ENCODE results near the gene COL18A1.

DNA sequence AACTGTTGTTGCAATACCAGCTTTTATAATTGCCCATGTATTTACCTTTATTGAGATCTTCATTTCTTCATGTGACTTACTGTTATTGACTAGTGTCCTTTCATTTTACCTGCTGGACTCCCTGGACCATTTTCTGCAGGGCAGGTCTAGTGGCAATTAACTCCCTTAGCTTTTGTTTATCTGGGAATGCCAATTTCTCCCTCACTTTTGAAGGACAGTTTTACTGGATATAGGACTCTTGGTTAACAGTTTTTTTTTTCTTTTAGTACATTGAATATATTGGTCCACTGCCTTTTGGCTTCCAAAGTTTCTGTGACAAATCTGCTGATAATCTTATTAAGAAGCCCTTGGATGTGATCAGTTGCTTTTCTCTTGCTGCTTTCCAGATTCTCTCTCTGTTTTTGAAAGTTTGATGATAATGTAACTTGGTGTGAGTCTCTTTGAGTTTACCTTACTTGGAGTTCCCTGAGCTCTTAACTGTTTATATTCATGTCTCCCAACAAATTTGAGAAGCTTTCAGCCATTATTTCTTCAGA, 56.9 kb downstream of the COL18A1 start:
- TF ChIP-seq RAD21 (CRISPR knock-in tag; conservative IDR thresholded peaks at IDR 0.05 in 1 of 2, IDR thresholded peaks at IDR 0.05 in 1 of 2) (no peak), ZNF197 (CRISPR knock-in tag; IDR thresholded peaks at IDR 0.05; ENCODE audit: low read depth) (no peak), TARDBP (IDR thresholded peaks at IDR 0.05) (no peak), SMARCE1 (IDR thresholded peaks at IDR 0.05) (no peak), GATA2 (CRISPR knock-in tag; IDR thresholded peaks at IDR 0.05) (no peak)
